ENCODE data around the gene OIT3.

Gene OIT3

DNA sequence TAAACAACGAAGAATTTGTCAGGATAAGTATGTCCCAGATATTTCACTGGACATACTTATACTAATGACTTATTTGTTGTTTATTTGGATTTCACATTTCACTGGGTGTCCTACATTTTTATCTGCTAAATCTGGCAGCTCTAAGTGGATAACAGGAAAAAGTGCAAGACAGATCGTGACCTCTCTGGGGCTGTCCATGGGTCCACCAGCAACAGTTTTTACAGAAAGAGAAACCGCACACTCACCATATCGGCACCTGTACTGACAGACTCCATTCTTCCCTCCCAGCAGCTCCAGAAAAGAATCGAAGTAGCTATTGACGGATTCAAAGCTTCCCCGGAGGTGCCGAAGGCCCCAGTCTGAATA is 60.7 kb downstream of the OIT3 start:
- DNase-seq, result no peak

DNA sequence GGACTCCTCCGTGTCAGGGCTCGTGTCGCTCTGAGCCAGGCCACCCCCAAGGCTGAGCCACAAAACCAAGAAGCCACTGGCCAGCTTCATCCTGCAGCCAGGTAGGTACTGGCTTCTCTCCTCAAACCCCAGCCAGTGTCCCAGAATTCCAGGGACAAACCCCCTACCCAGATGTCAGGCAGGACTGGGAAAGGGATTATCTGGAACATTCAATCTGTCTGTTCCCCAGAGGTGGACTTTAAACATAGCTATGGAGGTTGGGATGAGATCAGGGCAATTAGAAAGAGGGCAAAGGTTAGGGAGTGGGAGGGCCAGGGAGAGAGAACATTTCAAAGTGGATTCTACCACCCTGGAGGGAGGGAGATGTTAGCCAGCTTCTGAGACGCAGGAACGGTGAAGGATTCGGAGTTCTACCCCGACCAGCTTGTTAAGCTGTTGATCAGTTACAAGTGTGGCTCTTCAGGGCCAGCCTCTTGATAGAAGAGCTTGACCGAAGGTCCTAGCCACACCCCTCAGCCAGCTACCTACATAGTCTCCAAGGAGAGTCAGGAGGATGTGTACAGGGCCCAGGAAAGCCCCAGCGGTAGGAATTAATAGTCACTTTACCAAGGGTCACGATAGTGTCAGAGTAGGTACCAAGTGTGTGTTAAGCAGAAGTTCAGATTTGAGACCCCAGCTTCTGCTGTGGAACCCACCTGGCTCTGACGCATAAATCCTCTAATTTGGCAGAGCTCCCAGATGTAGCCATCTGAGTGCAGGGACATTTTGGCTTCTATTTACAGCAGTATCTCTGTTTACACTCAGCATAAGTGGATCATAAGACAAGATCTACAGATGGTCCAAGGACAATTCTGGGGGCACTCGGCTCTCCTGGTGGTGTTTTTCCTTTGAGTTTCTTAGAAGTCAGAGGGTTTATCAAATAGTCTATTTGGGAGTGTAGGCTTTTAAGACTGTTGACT is 61.3 kb downstream of the OIT3 start, which contains the start of gene PLA2G12B:
Gene PLA2G12B (minus strand): TSS at position 211 of the 959 bp plus-strand sequence. CDS start 121 bp downstream, at position 90.
- peak; percentile 79 for DNase-seq

DNA sequence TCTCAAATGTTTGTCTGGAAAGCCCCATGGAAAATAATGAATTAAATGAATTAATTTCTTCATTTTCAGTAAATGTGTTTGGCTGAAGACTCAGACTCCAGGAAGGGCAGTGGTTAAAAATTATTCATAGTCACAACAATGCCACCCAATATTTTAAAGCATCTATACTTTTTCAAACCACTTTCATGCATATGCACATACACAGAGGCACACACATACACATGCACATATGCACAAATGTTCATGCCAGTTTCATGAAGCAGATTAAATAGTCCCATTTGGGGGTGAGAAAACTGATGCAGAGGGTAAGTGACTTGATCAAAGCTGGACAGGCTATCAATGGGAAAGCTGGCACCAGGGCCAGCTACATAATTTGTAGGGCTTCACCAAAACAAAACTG is 62.5 kb downstream of the OIT3 start:
- DNase-seq, result no peak

DNA sequence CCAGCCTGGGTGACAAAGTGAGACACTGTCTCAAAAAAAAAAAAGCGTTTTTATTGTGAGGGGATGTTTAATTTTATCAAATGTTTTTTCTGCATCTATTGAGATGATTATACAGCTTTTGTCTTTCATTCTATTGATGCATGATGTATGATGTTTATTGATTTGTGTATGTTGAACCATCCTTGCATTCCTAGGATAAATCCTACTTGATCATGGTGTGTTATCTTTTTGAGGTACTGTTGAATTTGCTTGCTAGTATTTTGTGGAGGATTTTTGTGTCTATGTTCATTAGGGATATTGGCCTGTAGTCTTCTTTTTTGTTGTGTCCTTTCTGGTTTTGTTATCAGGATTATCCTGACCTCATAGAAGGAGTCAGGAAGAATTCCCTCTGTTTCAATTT is 83.3 kb downstream of the OIT3 start:
- DNase-seq, result no peak

DNA sequence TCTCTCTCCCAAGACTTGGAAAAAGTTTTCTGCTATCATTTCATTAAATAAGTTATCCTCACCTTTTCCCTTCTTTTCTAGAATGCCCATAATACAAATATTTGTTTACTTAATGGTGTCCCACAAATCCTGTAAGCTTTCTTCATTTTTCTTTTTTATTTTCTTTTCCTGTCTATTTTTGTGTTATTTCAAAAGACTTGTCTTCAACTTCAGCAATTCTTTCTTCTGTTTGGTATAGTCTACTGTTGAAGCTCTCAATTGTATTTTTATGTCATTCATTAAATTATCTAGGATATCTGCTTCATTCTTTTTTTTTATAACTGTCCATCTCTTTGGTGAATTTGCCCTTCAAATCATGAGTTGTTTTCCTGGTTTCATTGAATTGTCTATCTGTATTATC is 86.2 kb downstream of the OIT3 start:
- no peak for DNase-seq

DNA sequence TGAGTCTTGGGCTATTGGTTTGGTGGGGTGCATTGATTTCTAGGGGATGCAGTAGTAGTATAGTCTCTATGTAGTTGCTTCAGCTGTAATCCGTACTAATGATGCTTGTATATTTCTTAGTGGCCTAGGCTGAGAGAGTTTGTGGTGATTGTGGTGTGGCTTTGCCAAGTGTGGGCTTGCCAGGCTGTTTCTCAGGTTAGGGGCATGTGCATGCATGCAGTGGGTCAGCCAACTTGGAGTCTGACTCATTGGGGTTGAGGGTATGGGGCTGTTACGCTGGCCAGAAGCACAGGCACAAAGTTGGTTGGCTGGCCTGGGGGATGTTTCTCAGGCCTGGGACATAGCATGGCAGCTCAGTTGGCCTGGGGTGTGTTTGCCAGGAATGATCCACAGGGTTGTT is 86.8 kb downstream of the OIT3 start:
- DNase-seq, result no peak

DNA sequence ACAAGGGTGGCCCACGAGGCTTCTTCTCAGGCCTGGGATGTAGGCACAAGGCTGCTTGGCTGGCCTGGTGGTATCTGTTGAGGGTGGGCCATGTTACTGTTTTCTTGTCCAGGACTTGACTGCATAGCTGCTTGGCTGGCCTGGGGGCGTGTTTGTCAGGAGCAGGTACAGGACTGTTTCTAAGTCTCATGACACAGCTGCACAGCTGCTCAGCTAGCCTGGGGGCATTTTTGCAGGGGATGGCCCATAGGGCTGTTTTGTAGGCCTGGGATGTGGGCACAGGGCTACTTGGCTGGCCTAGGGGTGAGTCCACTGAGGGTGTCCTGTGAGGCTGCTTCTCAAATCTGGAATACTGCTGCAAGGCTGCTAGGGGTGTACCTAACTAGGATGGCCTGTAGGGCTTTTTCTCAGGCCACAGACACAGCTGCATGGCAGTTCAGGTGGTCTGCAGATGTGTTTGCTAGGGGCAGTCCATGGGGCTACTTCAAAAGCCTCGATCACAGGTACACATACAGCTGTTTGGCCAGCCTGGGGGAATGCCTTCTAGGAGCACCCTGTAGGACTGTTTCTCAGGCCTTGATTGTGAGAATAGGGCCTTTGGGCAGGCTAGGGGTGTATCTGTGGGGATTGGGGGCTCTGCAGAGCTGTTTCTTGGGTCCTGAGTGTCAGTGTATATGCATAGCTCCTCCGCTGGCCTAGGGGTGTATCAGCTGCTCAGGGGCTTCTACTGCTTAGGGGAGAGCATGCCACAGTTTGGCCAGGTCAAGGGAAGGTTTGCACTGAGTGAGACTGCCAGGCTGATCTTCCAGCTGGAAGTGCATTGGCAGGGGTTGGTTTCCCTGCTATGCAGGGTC is 87.7 kb downstream of the OIT3 start:
- no peak for DNase-seq

DNA sequence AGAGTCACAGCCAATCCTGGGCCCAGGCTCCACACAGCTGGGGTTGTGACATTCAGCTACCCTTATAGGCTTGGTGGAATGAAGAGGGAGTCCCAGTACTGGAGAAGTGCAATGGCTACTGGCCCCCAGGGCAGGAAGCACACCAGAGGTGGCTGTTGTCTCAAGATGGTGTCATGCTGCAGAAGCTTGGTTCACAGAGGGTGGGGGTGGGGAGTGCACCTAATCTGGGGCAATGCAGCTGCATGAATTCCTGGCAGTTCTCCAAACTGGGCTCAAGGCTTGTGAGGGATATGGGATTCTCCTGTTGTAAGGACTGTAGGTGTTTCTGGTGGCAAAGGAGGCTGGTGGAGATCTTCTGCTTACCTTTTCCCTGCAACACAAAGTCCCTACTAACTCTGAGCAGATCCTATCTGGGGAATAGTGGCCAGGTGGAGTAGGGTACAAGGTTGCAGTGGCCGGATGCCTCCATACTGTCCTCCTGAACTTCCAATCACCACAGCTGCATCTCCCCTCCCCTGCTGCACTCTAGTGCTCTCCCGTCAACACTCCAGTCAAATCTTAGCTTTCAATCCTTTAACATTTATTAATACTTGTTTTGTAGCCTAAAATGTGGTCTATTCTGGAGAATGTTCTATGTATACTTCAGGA is 88.5 kb downstream of the OIT3 start:
- DNase-seq, result no peak
